Tongue (tissue), 2 donors: ENCODE data around the gene USP54. TPM values are rescaled to one million over a fixed set of nuclear protein-coding genes. Genes with fewer than 3 reads are reported as not detected.

Source experiments
- DNase-seq: peaks from one replicate; pipeline ENCODE4 v3.0.0-alpha.2; 2015
- total RNA-seq: library from RNA; depleted of rRNA; stranded (reverse); fragments of >200 nt; gene quantifications from one replicate; pipeline ENCODE4 v1.2.3, GENCODE V29; 2014

The USP54 gene
- total RNA-seq, 1 donor from 2014 or later = 39.5 TPM

DNA sequence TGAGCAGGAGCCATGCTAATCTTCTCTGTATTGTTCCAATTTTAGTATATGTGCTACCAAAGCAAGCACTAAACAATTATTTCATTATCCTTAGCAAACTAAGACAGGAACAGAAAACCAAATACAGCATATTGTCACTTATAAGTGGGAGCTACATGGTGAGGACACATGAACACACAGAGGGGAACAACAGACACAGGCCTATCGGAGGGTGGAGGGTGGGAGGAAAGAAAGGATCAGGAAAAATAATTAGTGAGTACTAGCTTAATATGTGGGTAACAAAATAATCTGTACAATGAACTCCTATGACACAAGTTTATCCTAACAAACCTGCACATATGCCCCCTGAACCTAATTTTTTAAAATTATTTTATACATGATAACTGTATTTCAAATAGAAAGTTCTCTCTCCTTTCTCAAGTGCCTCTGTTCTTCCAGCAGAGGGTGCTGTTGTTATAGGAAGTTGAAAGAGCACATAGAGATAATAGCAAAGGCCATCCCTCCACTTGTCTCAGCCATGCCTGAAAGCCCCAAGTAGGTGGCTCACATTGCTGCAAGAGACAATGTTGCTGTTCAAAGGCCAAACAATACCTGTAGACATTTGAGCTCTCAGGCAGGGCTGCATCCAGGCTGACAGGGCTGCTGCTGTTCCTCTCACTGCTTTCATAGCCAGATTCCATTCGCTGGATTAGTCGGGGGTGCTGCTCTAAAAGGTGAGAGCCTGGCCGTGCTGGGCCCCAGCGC, 61.9 kb downstream of the USP54 start:
- peak; percentile 90 for DNase-seq

DNA sequence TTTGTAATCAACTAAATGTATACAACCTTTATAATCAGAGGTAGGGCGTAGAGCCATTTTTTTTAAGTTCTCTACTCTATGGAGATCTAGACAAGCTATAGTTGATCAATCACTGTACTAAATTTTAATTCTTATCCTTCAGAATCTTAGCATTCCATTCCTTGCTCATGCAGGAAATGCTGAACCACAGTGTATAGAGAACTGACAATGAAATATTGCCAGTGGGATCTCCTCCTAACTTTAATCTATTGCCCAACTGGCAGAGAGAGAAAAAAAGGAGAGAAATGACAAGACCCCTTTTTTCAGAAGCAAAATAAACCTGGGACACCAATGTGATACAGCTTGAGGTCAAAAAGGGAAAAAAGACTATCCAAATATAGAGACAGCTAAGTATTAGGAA, 68.9 kb downstream of the USP54 start:
- DNase-seq = no peak

DNA sequence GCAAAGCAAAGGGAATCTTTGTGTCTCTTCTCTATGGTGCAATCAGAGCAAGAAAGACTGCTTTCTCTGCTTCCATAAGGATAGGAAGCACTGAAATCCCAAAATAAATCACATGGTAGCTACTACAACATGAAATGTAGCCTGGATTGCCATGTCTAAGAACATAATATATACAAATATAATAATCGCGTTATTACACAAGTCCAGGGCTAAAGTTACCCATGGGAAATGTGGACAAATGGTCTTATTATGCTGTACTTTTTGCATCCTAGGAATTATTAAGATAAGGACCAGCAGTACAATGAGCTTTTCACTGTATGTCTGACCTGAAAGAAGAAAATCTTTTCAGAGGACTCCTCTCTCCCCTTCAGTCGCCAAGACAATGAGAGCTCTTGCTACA, 71.8 kb downstream of the USP54 start:
- DNase-seq = no peak

DNA sequence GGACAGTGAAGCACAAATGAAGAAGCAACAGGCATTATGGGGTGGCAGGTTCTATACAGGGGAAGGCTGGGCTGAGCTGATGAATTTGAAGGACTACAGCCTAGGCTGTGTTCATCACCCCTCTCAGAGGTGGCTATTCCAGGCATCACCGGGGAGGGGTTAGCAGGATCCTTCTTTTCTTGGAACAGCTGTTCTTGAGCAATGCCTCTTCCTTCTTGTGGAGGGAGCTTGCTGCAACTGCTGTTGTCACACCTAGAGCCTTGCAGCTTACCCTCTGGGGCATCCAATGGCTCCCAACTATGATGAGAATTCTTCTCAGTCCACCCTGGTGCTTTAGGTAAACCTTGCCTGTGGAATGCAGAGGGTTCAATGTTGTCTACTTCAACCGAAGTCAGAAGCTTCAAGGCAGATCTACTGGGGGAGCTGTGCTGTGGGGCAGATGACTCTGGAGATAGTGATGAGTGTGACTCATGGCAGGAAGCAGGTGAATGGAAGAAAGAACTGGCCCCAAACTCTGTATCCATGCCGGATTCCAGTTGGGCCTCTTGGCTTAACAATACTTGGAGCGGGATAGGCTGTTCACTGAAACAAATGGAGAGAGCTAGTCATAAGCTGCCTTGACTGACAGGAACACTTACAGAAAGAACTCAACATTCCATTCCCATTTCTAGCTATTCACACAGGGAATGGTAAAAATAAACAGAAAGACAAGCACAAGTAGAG, 73.8 kb downstream of the USP54 start:
- peak; percentile 11 for DNase-seq

DNA sequence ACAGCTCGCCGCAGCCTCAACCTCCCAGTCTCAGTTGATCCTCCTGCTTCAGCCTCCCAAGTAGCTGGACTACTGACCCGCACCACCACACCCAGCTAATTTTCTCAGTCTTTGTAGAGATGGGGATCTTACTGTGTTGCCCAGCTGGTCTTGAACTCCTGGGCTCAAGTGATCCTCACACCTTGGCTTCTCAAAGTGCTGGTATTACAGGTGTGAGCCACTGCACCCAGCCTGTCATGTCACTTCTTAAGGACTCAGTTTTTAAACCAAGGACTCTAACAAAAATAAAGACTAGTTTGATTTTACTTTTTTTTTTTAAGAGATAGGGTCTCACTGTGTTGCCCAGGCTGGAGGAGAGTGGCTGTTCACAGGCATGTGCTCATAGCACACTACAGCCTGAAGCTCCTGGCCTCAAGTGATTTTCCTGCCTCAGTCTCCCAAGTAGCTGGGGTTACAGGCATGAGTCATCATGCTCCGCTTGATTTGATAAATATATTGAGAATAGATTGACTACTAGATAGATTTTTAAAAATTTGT, 78.9 kb downstream of the USP54 start:
- no peak for DNase-seq

DNA sequence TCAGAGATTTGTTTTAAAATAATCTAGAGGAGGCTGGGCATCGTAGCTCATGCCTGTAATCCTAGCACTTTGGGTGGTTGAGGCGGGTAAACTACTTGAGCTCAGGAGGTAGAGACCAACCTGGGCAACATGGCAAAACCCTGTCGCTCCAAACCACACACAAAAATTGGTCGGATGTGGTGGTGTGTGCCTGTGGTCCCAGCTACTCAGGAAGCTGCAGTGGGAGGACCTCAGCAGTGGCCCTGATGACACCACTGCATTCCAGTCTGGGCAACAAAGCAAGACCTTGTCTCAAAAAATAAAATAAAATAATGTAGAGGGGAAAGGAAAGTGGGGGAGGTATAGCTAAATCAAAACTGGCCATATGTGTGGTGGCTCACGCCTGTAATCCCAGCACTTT, 81.4 kb downstream of the USP54 start:
- no peak for DNase-seq

DNA sequence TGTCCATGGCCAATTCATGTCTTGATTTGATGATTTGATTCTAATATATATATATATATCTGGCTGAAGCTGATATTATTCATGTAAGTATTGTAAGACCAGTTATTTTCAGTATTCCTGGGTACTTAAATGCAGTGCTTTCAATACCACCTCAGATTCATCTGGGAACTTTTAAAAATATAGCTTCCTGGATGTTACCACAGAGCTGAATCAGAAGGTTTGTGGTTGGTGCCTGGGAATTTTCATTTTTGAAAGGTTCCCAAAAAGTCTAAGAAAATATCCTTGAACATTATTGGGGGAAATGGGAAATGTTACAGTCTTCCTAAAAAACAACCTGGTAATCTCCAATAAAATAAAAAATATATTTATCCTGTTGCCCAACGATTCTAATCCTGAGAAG, 84.7 kb downstream of the USP54 start:
- DNase-seq = no peak

DNA sequence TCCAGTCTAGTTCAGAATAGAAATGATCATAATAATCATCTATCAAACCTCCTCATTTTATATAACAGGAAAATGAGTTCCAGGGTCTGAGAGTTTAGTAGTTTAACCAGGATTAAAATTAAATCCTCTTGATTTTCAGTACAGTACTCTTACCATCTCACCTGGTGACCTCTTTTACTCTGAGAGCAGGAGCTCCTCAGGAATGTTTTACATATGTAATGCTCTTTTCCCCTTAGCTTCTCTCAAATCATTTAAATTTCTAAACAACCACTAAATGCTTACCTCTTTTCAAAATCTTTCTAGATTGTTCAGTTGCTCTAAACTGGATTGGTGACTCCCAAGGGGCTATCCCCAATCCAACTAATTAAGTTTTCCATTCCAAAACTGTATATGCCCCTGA, 85.1 kb downstream of the USP54 start:
- DNase-seq = no peak

DNA sequence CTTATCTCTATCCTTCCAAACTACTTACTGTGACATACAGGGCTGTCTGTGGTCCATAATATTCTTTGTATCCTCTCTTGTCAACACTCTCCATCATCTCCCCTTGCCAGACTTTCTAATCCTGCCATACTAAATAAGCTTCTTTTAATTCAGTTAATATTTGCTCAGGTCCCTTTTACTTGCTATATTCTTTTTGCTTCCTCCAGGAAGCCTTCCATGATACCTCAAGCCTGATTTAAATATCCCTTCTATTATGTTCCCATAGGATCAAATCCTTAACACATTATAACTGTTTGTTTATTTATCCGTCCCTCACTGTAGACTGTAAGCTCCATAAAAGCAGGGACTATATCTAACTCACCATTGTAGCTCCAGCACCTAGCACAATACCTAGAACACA, 88.1 kb downstream of the USP54 start:
- no peak for DNase-seq

DNA sequence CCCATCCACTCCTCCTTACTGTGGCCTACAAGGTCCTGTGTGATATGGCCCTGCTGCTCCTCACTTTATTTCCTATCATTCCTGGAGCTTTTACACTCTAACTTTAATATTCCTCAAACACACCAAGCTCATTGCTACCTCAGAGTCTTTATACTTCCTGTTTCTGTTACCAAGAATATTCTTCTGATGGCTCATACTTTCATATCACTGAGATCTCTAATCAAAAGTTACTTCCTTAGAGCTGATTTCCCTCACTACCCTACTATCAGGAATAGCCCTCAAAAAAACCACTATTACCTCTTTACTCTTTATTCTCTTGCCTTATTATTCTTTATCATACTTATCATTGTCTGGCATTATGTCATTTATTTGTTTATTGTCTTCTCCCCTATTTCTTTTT, 89.5 kb downstream of the USP54 start:
- DNase-seq = no peak

DNA sequence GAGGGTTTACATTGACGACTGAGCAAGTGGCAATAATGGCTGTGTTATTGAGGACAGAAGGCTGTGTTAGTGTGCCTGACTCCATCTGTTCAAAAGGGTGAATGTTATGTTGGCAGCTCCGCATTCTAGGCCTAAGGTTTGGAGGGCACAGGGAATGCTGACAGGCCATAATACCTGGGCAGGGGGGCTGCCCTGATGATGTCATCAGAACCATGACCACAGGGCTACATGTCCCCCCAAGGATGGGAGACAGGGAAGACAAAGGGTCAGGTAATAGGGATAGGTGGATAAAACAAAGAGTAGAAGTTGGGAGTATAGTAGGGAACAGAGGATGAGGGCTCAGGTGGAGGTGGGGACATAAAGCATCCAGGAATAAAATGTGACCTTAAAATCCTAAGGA, 93.5 kb downstream of the USP54 start:
- no peak for DNase-seq

DNA sequence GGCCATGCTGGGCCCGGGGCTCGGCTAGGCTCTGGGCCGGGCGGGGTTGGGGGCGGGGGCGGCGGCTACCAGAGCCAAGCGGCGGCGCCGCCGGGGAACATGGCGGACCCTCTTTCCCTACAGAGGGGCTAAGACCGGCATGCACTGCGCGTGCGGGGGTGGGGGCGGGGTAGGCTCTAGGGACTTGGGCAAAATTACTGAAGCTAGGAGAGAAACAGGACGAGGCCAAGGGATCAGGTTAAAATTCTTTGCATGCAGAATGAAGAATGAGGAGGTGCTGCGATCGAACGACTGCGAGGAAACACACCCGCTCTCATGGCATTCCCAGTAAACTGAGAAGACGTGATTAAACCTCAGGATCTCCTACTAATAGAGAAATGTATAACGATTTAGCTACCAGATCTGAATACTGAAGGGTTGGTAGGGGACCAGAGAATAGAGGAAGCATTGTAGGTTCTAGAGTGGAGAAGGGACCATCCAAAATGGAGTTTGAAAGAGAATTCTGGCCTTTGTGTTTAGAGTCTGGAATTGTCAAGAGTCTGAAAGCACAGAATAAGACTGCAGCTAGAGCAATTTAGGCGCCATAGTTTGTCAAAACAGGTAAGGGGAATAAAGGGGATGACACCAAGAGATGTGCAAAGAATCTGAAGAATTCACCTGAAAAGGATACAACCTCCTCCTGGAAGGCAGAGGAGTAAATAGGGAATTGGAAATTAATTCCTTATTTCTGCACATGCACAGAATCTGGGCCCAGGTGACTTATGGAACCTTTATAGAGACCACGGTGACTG, 95.1 kb downstream of the USP54 start, which contains the start of gene PPP3CB:
Gene PPP3CB, minus strand, starts transcription at position 141 of the 791 bp plus-strand sequence. Its CDS starts 135 bp downstream, at position 6.
- DNase-seq = peak; percentile 98

DNA sequence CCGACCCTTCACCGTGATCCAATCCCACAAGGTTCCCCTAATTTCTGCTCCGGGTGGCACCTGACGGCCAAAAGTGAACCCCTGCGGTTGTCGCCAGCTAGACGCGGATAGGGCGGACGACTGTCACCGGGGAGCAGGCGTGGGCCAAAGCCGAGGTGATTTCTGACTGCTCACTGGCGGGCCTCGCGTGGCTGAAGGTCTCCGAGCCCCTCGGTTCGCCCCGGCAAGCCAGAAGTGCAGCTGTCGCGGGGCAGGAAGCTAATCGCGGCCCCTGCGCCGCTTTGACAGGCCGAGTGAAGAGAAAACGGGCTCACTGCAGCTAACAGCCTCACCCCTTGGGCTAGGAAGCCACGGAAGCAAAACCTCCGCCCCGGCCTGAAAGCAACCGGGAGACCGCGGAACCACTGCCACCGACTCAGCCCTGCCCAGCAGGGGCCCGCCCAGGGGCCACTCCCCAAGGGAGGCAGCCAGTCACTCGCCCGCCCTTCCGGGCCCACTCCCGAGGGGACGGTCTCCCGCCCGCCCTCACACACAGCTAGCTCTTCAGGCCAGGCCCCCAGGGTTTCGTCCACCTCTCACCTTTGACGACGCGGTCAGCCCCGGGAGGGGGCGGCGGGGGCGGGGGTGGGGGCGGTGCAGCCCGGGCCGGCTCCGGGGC, 95.8 kb downstream of the USP54 start:
- DNase-seq = peak; percentile 81

DNA sequence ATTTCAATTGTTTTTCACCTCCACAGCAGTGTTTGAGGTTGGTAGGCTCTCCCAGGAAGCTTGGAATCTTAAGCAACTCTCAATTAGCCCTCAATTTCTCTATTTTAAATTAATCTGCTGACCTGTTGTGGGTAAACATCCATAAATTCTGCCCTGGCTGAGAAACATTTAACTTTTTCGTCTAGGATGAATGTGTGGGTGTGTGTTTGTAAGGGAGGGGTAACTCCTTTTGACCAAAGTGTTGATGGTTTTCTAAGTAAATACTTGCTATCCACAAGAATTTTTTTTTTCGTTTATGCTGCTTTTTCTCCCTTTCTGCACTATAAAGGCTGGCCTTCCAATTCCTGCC, 96.3 kb downstream of the USP54 start:
- DNase-seq = no peak

DNA sequence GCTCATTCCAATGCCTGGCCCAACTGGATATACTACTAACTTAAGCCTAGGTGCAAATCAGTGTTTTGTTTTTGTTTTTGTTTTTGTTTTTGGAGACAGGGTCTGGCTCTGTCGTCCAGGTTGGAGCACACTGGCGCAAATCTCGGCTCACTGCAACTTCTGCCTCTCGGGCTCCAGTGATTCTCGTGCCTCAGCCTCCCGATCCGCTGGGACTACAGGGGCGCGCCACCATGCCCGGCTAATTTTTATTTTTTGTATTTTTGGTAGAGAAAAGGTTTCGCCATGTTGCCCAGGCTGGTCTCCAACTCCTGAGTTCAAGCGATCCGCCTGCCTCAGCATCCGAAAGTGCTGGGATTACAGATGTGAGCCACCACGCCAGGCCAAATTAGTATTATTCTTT, 96.9 kb downstream of the USP54 start:
- DNase-seq = no peak

DNA sequence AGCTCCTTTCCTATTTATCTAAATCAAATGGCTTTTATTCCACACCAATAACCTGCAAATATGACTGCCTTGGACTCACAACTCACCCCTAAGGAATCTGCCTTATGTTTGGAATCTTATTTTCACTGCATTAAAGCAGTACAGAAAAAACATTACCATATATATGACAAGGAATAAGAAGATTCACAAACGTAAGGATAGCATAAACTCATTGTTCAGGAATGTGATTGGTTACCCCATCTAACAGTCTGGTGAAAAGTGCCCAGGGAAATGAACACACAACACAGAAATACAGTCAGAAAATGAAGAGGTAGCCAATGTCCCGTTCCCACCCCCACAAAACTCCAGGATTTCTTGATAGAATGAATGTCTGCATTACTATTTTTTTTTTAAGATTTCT, 97.4 kb downstream of the USP54 start:
- DNase-seq = no peak

DNA sequence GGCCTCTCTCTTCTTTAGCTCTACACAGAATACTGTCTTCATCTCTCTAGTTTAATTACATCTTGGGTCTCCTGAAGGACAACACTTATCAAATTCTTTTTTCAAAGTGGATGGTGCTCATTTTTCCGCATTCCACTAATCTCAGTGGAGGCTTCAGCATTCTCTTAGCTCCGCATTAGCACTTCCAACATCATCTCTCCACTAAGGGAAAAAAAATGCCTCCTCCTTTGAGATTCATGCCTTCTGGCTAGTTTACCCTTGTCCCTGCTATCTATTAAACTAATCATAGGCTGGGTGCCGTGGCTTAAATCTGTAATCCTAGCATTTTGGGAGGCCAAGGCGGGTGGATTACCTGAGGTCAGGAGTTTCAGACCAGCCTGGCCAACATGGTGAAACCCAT, 104.5 kb downstream of the USP54 start:
- no peak for DNase-seq

DNA sequence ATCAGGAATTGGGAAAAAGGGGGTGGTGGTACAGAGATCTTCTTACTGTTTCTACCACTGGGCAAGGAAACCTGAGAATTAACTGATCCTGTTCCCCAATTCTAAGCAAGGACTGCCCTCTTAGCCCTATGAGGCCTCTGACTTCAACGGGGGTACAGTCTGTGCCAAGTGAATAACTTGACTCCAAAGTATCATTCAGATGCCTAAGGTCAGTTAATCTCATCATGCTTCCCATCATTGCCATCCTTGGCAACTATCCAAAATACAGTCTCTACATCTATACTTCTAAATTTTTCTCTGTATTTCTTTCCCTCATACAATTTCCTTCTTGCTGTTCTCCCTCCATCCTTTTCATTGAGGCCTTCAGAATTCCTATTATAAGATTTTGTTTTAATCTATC, 105.8 kb downstream of the USP54 start:
- DNase-seq = peak; percentile 40

DNA sequence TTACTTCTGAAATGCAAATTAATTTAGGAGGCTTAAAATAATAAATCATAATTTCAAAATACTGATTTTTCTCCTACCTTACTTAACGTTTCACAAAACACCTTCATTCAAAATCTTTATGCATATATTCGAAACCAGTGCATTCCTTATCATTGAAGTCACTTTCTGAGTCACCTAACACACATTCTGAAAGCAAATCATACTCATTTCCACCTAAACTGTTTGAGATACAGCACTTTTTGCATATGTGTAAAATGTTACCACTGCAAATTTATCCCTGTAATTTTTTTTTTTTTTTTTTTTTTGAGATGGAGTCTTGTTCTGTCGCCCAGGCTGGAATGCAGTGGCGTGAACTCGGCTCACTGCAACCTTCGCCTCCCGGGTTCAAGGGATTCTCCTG, 111.0 kb downstream of the USP54 start:
- DNase-seq = no peak

DNA sequence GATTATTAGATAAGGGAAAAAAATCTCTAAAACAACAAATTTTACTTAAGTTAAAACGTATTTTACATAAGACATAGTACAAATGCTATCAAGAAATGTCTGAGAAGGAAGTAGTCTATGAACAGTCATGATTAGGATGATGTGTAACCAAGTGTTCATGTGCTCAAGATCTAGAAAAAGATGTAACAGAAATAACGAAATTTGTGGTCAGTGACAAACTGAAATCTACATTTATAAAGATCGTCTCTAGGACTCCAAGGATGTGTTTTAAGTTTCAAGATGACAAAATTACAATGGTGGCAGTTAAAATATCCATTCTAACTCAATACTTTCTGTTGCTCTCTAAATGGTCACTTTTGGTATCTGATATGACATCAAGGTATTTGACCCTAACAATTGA, 112.5 kb downstream of the USP54 start:
- DNase-seq = no peak

DNA sequence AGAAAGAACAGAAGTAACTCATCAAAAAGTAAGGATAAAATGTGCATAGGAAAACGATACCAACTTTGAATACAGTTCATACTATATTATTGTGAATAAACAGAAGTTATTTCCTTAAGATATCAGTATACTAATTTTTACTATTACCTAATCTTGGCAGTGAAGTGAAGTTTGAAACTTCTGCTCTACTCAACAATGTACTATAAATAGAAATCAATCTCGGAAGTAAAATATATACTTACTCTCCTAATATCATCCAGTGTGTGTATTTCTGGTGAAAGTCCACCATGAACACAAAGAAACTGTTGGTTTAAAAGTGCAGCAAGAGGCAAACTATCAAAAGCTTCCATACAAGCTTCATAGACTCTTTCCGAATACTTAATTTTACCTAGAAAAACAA, 119.9 kb downstream of the USP54 start:
- no peak for DNase-seq

DNA sequence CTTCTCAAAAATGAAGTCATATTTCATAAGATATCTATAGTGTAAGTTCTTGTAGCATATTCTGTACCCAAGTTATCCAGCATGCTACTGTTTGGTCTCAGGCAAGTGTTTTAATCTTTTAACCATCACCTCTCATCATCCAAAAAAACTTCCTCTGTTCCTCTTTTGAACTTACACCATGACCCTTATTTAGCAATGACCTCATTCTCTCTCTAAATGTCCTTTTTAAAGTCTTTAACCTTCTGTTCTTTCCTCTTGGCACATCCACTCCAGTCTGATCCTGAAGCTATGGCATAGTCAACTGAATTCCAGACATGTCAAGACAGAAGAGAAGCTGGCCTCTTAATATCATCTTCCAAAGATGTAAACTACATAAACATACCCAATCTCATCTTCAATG, 121.6 kb downstream of the USP54 start:
- peak; percentile 46 for DNase-seq
